ENCODE data around the gene AMHR2. TPM values are rescaled to one million over a fixed set of nuclear protein-coding genes. Genes with fewer than 3 reads are reported as not detected.

AMHR2 gene
- total RNA-seq, 1 experiment from 2014 or later, result 0.29 TPM

DNA sequence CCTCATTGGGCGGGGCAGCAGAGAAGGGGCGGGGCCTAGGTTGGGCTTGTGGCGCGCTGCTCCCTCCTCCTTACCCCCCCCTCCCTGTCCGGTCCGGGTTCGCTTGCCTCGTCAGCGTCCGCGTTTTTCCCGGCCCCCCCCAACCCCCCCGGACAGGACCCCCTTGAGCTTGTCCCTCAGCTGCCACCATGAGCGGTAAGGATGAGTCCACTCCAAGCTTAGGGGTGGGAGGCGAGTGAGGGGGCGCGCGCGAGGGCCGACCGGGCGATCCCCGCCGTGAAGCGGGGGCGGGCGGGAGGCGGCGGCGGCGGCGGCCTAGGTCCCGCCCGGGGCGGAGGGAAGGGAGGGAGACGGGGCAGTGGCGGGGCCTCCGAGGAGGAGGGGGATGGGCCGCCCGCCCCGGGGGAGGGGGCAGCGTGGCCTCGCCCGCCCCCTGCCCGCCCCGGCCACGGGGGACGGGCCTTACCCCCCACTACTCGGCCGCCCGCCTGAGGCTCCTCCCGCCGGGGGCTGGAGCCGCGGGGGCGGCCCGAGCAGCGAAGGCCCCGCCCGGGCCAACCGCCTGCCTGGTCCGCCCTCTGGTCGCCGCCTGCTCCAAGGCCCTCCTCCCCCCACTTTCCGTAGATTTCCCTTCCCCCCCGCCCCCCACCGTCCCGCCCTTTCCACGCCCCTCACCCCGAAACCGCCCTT lies 43.4 kb upstream of the AMHR2 start, which contains the start of gene SP1:
Gene SP1 (plus strand): TSS at position 73 of the 690 bp plus-strand sequence. CDS start 116 bp downstream, at position 189.
- Histone ChIP-seq H3K27ac (ENCODE audit: low read length) (peak within 1 kb of the TSS; percentile 89), H4K20me1 (ENCODE audit: low read length) (peaks cover 16% of the 10 kb centered on the region; the same call in 1 of the 2 replicates), H3K4me3 (ENCODE audit: low read length) (peak within 1 kb of the TSS; percentile 71), H3K4me2 (ENCODE audit: low read length) (peak within 1 kb of the TSS; percentile 81), H3K36me3 (ENCODE audit: low read depth, low read length) (peaks cover 17% of the 10 kb centered on the region), H2AFZ (ENCODE audit: low read length) (peak within 1 kb of the TSS; percentile 73), H3K27me3 (ENCODE audit: low read length) (no peaks in the 10 kb centered on the region), H3K79me2 (ENCODE audit: low read length) (peaks cover 42% of the 10 kb centered on the region), H3K9me2 (replicated peaks; ENCODE audit: low read length) (no peaks in the 10 kb centered on the region), H3K4me1 (ENCODE audit: insufficient read depth, low read length) (peaks cover 40% of the 10 kb centered on the region), H3F3A (ENCODE audit: low read length, unreplicated experiment) (no peaks in the 10 kb centered on the region), H3K9me3 (ENCODE audit: low read length) (no peaks in the 10 kb centered on the region), H3K9ac (ENCODE audit: low read length) (peak within 1 kb of the TSS; percentile 92)
- TF ChIP-seq EZH2phosphoT487 (IDR thresholded peaks at IDR 0.05; ENCODE audit: borderline replicate concordance, low read length), result no peak
- TF ChIP-seq, protein P1, sequence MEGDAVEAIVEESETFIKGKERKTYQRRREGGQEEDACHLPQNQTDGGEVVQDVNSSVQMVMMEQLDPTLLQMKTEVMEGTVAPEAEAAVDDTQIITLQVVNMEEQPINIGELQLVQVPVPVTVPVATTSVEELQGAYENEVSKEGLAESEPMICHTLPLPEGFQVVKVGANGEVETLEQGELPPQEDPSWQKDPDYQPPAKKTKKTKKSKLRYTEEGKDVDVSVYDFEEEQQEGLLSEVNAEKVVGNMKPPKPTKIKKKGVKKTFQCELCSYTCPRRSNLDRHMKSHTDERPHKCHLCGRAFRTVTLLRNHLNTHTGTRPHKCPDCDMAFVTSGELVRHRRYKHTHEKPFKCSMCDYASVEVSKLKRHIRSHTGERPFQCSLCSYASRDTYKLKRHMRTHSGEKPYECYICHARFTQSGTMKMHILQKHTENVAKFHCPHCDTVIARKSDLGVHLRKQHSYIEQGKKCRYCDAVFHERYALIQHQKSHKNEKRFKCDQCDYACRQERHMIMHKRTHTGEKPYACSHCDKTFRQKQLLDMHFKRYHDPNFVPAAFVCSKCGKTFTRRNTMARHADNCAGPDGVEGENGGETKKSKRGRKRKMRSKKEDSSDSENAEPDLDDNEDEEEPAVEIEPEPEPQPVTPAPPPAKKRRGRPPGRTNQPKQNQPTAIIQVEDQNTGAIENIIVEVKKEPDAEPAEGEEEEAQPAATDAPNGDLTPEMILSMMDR (conservative IDR thresholded peaks at IDR 0.05; ENCODE audit: low read depth, low read length), result no peak
- no peak for TF ChIP-seq EZH2 (IDR thresholded peaks at IDR 0.05; ENCODE audit: low read length, unreplicated experiment)
- CTCF ChIA-PET, result interaction anchor here (1.0 to 1.5 kb wide), 3 partner anchors 28 to 41 kb away, joined by 5 to 14 read pairs (median 8); no protein-coding TSS in a partner anchor
- peak; percentile 95 for DNase-seq
- peak; percentile 44 for ATAC-seq
- POLR2A ChIA-PET (ENCODE audit: unreplicated experiment), result no interaction called here
- no TSS peak for BruUV-seq (replicated peaks)
- intact Hi-C loops (cut with micrococcal nuclease), result loop anchor here (2.0 kb wide), 1 partner anchor 41 kb away; no protein-coding TSS in a partner anchor

DNA sequence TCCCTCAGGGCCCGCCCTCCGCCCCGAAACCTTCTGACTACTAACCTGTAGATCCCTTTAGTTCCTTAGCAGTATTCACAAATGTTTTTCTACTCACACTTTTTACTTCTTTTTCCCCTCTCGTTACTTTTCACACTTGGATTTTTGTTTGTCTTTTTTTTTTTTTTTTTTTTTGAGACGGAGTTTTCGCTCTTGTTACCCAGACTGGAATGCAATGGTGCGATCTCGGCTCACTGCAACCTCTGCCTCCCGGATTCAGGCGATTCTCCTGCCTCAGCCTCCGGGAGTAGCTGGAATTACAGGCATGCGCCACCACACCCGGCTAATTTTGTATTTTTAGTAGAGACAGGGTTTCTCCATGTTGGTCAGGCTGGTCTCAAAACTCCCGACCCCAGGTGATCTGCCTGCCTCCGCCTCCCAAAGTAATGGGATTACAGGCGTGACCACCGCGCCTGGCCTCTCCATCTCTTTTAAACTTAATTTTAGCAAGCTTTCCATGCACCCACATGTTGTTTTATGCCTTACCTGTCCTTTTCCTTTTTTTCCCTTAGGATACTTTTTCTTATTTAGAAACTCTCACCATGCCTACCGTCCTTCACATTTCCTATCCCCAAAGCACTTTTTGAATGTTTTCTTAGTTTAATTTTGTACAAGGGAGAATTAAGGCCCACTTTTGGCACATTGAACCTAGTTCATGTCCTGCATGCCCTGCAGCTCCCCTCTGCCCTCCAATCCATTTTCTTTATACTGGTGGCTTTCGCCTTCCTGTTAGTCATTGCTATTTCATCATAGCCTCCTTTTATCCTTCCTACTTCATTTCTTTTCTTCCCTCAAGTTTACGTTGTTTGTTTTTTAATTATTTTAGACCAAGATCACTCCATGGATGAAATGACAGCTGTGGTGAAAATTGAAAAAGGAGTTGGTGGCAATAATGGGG lies 42.6 kb upstream of the AMHR2 start:
- Histone ChIP-seq H3K9me3 (ENCODE audit: low read length) (no peaks in the 10 kb centered on the region), H3K36me3 (ENCODE audit: low read depth, low read length) (peaks cover 17% of the 10 kb centered on the region), H3K4me1 (ENCODE audit: insufficient read depth, low read length) (peaks cover 44% of the 10 kb centered on the region), H3K27ac (ENCODE audit: low read length) (peak overlapping the region; percentile 89), H3K4me3 (ENCODE audit: low read length) (peak overlapping the region; percentile 71), H2AFZ (ENCODE audit: low read length) (0 out of 2 replicates have a peak overlapping the region, but pooled peaks have one; percentile 44), H3K9me2 (replicated peaks; ENCODE audit: low read length) (no peaks in the 10 kb centered on the region), H3F3A (ENCODE audit: low read length, unreplicated experiment) (no peaks in the 10 kb centered on the region), H4K20me1 (ENCODE audit: low read length) (peaks cover 19% of the 10 kb centered on the region), H3K79me2 (ENCODE audit: low read length) (peaks cover 49% of the 10 kb centered on the region), H3K9ac (ENCODE audit: low read length) (peak overlapping the region; percentile 90), H3K27me3 (ENCODE audit: low read length) (no peaks in the 10 kb centered on the region), H3K4me2 (ENCODE audit: low read length) (peak overlapping the region; percentile 81)
- TF ChIP-seq, protein P1 (conservative IDR thresholded peaks at IDR 0.05; ENCODE audit: low read depth, low read length), result no peak
- TF ChIP-seq EZH2phosphoT487 (IDR thresholded peaks at IDR 0.05; ENCODE audit: borderline replicate concordance, low read length), result no peak
- ATAC-seq (no peak), DNase-seq (peak; percentile 64)
- ChIA-PET CTCF (interaction anchor here (0.5 to 2.8 kb wide), 6 partner anchors 26 to 161 kb away, joined by 3 to 16 read pairs (median 4); partner anchors contain the start of gene AAAS), POLR2A (ENCODE audit: unreplicated experiment) (interaction anchor here (0.6 to 0.9 kb wide), 2 partner anchors 47 to 83 kb away, joined by 3 to 6 read pairs; no protein-coding TSS in a partner anchor)
- intact Hi-C loops (cut with micrococcal nuclease), result loop anchor here (2.0 kb wide), 1 partner anchor 40 kb away; no protein-coding TSS in a partner anchor
- BruUV-seq (replicated peaks), result no TSS peak

All from PC-3 (cell line).